ENCODE results near the gene MDM2. TPM values are rescaled to one million over a fixed set of nuclear protein-coding genes. Genes with fewer than 3 reads are reported as not detected.

MDM2 gene
- total and polyA plus RNA-seq, 9 of the 15 experiments (the other 6 are each of a cell fraction or from before 2014, with no cell fraction given), result 13.6 to 100 (median 49.0) TPM

- Histone ChIP-seq H4K20me1 (replicated peaks; ENCODE audit: control insufficient read depth, insufficient read depth, low read length) (no peaks in the 10 kb centered on the region), H3K27me3 (ENCODE audit: control insufficient read depth in 2 of 2, insufficient read depth in 2 of 2, low read length in 2 of 2) (peaks cover 8 to 21% of the 10 kb centered on the region in 2 experiments; a peak in 4 of 5 replicates), H3K27ac (ENCODE audit: extremely low read depth, low read depth, low read length) (no peak overlapping the region), H3K9me3 (replicated peaks; ENCODE audit: control insufficient read depth, insufficient read depth, low read depth, low read length) (no peaks in the 10 kb centered on the region; the same call in 1 of the 2 replicates), H3K4me2 (ENCODE audit: insufficient read depth, low read length) (no peak overlapping the region), H3K4me3 (no peak overlapping the region), H3K9me1 (ENCODE audit: control insufficient read depth, insufficient read depth, low read length) (no peaks in the 10 kb centered on the region), H3K36me3 (ENCODE audit: control insufficient read depth, insufficient read depth, low read length) (no peaks in the 10 kb centered on the region), H3K4me1 (replicated peaks in 1 of 2; ENCODE audit: control insufficient read depth in 2 of 2, insufficient read depth in 2 of 2, low read length in 2 of 2) (no peaks in the 10 kb centered on the region), H3K79me2 (ENCODE audit: control insufficient read depth, insufficient read depth, low read length) (no peaks in the 10 kb centered on the region), H2AFZ (ENCODE audit: low read depth, low read length) (no peak overlapping the region), H3K9ac (ENCODE audit: insufficient read depth in 1 of 2, low read depth in 2 of 2, low read length in 2 of 2) (no peak overlapping the region)
- DNase-seq (ENCODE audit: extremely low read depth in 1 of 4, low spot score in 3 of 4) (no peak), FAIRE-seq (no peak), ATAC-seq (no peak)
- ChIA-PET CTCF (ENCODE audit: low intra/inter-chr PET ratio) (no interaction called here), POLR2A (interaction anchor here (1.0 kb wide), 1 partner anchor 39 kb away, joined by 3 read pairs; no protein-coding TSS in a partner anchor)
- in situ Hi-C loops (cut with MboI), result no loop called here
- intact Hi-C loops (cut with micrococcal nuclease), result no loop called here
- WGBS (ENCODE audit: insufficient coverage, low coverage, missing lambda C conversion rate), result 13% methylated on average over 4 of the region's 4 CpGs
- no TSS peak for BruUV-seq (replicated peaks)
- no peak for TF ChIP-seq GTF2A2 (tag; IDR thresholded peaks at IDR 0.05)
- no peak for TF ChIP-seq MCM5 (IDR thresholded peaks at IDR 0.05; ENCODE audit: low read depth)
- TF ChIP-seq TAF15 (IDR thresholded peaks at IDR 0.05; ENCODE audit: low read depth, low read length), result no peak
- no peak for TF ChIP-seq JUNB (CRISPR knock-in tag; conservative IDR thresholded peaks at IDR 0.05)
- no peak for TF ChIP-seq SRSF7 (optimal IDR thresholded peaks at IDR 0.05; ENCODE audit: low read depth, low read length)
- no peak for TF ChIP-seq NCOA6 (IDR thresholded peaks at IDR 0.05)
- TF ChIP-seq ATF7 (IDR thresholded peaks at IDR 0.05), result no peak
- TF ChIP-seq, protein P1, sequence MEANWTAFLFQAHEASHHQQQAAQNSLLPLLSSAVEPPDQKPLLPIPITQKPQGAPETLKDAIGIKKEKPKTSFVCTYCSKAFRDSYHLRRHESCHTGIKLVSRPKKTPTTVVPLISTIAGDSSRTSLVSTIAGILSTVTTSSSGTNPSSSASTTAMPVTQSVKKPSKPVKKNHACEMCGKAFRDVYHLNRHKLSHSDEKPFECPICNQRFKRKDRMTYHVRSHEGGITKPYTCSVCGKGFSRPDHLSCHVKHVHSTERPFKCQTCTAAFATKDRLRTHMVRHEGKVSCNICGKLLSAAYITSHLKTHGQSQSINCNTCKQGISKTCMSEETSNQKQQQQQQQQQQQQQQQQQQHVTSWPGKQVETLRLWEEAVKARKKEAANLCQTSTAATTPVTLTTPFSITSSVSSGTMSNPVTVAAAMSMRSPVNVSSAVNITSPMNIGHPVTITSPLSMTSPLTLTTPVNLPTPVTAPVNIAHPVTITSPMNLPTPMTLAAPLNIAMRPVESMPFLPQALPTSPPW (CRISPR knock-in tag; IDR thresholded peaks at IDR 0.05), result no peak
- TF ChIP-seq, protein P2, sequence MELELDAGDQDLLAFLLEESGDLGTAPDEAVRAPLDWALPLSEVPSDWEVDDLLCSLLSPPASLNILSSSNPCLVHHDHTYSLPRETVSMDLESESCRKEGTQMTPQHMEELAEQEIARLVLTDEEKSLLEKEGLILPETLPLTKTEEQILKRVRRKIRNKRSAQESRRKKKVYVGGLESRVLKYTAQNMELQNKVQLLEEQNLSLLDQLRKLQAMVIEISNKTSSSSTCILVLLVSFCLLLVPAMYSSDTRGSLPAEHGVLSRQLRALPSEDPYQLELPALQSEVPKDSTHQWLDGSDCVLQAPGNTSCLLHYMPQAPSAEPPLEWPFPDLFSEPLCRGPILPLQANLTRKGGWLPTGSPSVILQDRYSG (tag; conservative IDR thresholded peaks at IDR 0.05; ENCODE audit: low read depth), result no peak
- no peak for TF ChIP-seq FOS (IDR thresholded peaks at IDR 0.05; ENCODE audit: extremely low read depth, insufficient read length)
- TF ChIP-seq NCOR1 (IDR thresholded peaks at IDR 0.05), result no peak
- TF ChIP-seq, protein P3, sequence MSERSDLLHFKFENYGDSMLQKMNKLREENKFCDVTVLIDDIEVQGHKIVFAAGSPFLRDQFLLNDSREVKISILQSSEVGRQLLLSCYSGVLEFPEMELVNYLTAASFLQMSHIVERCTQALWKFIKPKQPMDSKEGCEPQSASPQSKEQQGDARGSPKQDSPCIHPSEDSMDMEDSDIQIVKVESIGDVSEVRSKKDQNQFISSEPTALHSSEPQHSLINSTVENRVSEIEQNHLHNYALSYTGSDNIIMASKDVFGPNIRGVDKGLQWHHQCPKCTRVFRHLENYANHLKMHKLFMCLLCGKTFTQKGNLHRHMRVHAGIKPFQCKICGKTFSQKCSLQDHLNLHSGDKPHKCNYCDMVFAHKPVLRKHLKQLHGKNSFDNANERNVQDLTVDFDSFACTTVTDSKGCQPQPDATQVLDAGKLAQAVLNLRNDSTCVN (CRISPR knock-in tag; IDR thresholded peaks at IDR 0.05), result no peak
- TF ChIP-seq, protein P4, sequence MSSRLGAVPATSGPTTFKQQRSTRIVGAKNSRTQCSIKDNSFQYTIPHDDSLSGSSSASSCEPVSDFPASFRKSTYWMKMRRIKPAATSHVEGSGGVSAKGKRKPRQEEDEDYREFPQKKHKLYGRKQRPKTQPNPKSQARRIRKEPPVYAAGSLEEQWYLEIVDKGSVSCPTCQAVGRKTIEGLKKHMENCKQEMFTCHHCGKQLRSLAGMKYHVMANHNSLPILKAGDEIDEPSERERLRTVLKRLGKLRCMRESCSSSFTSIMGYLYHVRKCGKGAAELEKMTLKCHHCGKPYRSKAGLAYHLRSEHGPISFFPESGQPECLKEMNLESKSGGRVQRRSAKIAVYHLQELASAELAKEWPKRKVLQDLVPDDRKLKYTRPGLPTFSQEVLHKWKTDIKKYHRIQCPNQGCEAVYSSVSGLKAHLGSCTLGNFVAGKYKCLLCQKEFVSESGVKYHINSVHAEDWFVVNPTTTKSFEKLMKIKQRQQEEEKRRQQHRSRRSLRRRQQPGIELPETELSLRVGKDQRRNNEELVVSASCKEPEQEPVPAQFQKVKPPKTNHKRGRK (tag; IDR thresholded peaks at IDR 0.05), result no peak
- no peak for TF ChIP-seq GABPB2 (CRISPR knock-in tag; conservative IDR thresholded peaks at IDR 0.05)
- no peak for TF ChIP-seq CAMTA2 (CRISPR knock-in tag; conservative IDR thresholded peaks at IDR 0.05)
- TF ChIP-seq MITF (IDR thresholded peaks at IDR 0.05), result no peak
- no peak for TF ChIP-seq RFX1 (IDR thresholded peaks at IDR 0.05)
These were observed 70.9 kb downstream of the MDM2 start for GRCh38 chr12:68878846-68879245.

Data from K562 (cell line).